ENCODE data around the gene TMEM151B. TPM values are rescaled to one million over a fixed set of nuclear protein-coding genes. Genes with fewer than 3 reads are reported as not detected.

Gene TMEM151B
- total RNA-seq, 1 experiment from 2014 or later = 9.9 TPM

GRCh38 chr6:44275271-44275748 is 5.1 kb downstream of the TMEM151B start:
- no peak for DNase-seq (ENCODE audit: low spot score)
- Histone ChIP-seq H3K27ac (ENCODE audit: low read depth, low read length, poor library complexity, severe bottlenecking) (no peak overlapping the region), H3K4me3 (ENCODE audit: low read depth, low read length, poor library complexity, severe bottlenecking) (no peak overlapping the region), H3K36me3 (ENCODE audit: insufficient read depth, low read length, poor library complexity, severe bottlenecking) (no peaks in the 10 kb centered on the region), H3K9me3 (ENCODE audit: low read depth, low read length, poor library complexity, severe bottlenecking) (no peaks in the 10 kb centered on the region), H3K27me3 (replicated peaks; ENCODE audit: insufficient read depth, low read depth, low read length, poor library complexity) (no peaks in the 10 kb centered on the region), H3K4me1 (ENCODE audit: insufficient read depth, low read length, poor library complexity, severe bottlenecking) (peaks cover 6% of the 10 kb centered on the region)
- ChIA-PET POLR2A (ENCODE audit: low non-redundant PET) (no interaction called here), CTCF (no interaction called here)
- TF ChIP-seq EZH2 (IDR thresholded peaks at IDR 0.05; ENCODE audit: borderline replicate concordance, low read depth, low read length, poor library complexity, severe bottlenecking) = no peak
- no peak for TF ChIP-seq CTCF (conservative IDR thresholded peaks at IDR 0.05; ENCODE audit: low read depth, low read length)
- no TSS peak for BruUV-seq (replicated peaks)
- intact Hi-C loops (cut with micrococcal nuclease; ENCODE audit: unreplicated experiment) = no loop called here

- TF ChIP-seq CTCF (conservative IDR thresholded peaks at IDR 0.05; ENCODE audit: low read depth, low read length) (no peak), EZH2 (IDR thresholded peaks at IDR 0.05; ENCODE audit: borderline replicate concordance, low read depth, low read length, poor library complexity, severe bottlenecking) (no peak)
- H3K27ac ChIP-seq (ENCODE audit: low read depth, low read length, poor library complexity, severe bottlenecking) = no peak overlapping the region
- POLR2A ChIA-PET (ENCODE audit: low non-redundant PET) = no interaction called here
- intact Hi-C loops (cut with micrococcal nuclease; ENCODE audit: unreplicated experiment) = no loop called here
- CTCF ChIA-PET = no interaction called here
- no peaks in the 10 kb centered on the region for H3K9me3 ChIP-seq (ENCODE audit: low read depth, low read length, poor library complexity, severe bottlenecking)
- no peaks in the 10 kb centered on the region for H3K36me3 ChIP-seq (ENCODE audit: insufficient read depth, low read length, poor library complexity, severe bottlenecking)
- no peak overlapping the region for H3K4me3 ChIP-seq (ENCODE audit: low read depth, low read length, poor library complexity, severe bottlenecking)
- no peaks in the 10 kb centered on the region for H3K27me3 ChIP-seq (replicated peaks; ENCODE audit: insufficient read depth, low read depth, low read length, poor library complexity)
- BruUV-seq (replicated peaks) = no TSS peak
- H3K4me1 ChIP-seq (ENCODE audit: insufficient read depth, low read length, poor library complexity, severe bottlenecking) = peaks cover 6% of the 10 kb centered on the region
- DNase-seq (ENCODE audit: low spot score) = no peak
These were observed 5.7 kb downstream of the TMEM151B start for GRCh38 chr6:44275749-44276648.

- no peaks in the 10 kb centered on the region for H3K27me3 ChIP-seq (replicated peaks; ENCODE audit: insufficient read depth, low read depth, low read length, poor library complexity)
- DNase-seq (ENCODE audit: low spot score) = no peak
- BruUV-seq (replicated peaks) = no TSS peak
- intact Hi-C loops (cut with micrococcal nuclease; ENCODE audit: unreplicated experiment) = no loop called here
- H3K36me3 ChIP-seq (ENCODE audit: insufficient read depth, low read length, poor library complexity, severe bottlenecking) = no peaks in the 10 kb centered on the region
- CTCF ChIA-PET = no interaction called here
- POLR2A ChIA-PET (ENCODE audit: low non-redundant PET) = no interaction called here
- no peak overlapping the region for H3K4me3 ChIP-seq (ENCODE audit: low read depth, low read length, poor library complexity, severe bottlenecking)
- H3K27ac ChIP-seq (ENCODE audit: low read depth, low read length, poor library complexity, severe bottlenecking) = no peak overlapping the region
- peaks cover 6% of the 10 kb centered on the region for H3K4me1 ChIP-seq (ENCODE audit: insufficient read depth, low read length, poor library complexity, severe bottlenecking)
- TF ChIP-seq EZH2 (IDR thresholded peaks at IDR 0.05; ENCODE audit: borderline replicate concordance, low read depth, low read length, poor library complexity, severe bottlenecking) = no peak
- no peak for TF ChIP-seq CTCF (conservative IDR thresholded peaks at IDR 0.05; ENCODE audit: low read depth, low read length)
- no peaks in the 10 kb centered on the region for H3K9me3 ChIP-seq (ENCODE audit: low read depth, low read length, poor library complexity, severe bottlenecking)
These were observed 6.7 kb downstream of the TMEM151B start for GRCh38 chr6:44276667-44277640.
